SU-DHL-6 (cell line): Measurements from ENCODE around the gene GHR.

Experiments
- H2AFZ ChIP-seq: fragments of 200-600 bp; sonication (generic); 2 replicates; pipeline ENCODE4 v1.6.1; 2014; ENCODE audit warnings: low read depth, mild to moderate bottlenecking, moderate library complexity, mixed read lengths, antibody characterized with exemption, low read length; ENCODE audit not compliant: severe bottlenecking
- H3F3A ChIP-seq: fragments of 200-600 bp; shearing (Covaris generic); 2 replicates; pipeline ENCODE4 v1.6.0; 2016; ENCODE audit warnings: antibody characterized with exemption, mild to moderate bottlenecking; ENCODE audit not compliant: insufficient read depth
- H3K27ac ChIP-seq: fragments of 200-600 bp; sonication (generic); 2 replicates; pipeline ENCODE4 v1.5.1; 2016; ENCODE audit warnings: low read depth, mild to moderate bottlenecking, low read length, moderate library complexity, mixed read lengths
- H3K27me3 ChIP-seq: fragments of 200-600 bp; sonication (generic), shearing (Covaris generic); 2 replicates; pipeline ENCODE4 v1.6.0; 2014; ENCODE audit warnings: mild to moderate bottlenecking, low read length
- H3K36me3 ChIP-seq: fragments of 200-600 bp; sonication (generic); 2 replicates; pipeline ENCODE4 v1.6.1; 2014; ENCODE audit warnings: mild to moderate bottlenecking, low read length, mixed read lengths
- H3K4me2 ChIP-seq: fragments of 300-600, 200-600 bp; shearing (Covaris generic), sonication (generic); 2 replicates; pipeline ENCODE4 v1.6.0; 2014; ENCODE audit warnings: low read length, low read depth, mild to moderate bottlenecking; ENCODE audit not compliant: poor library complexity, severe bottlenecking
- H3K4me3 ChIP-seq: fragments of 200-600 bp; sonication (generic); 2 replicates; pipeline ENCODE4 v1.5.1; 2014; ENCODE audit warnings: antibody characterized with exemption, low read length, mild to moderate bottlenecking, mixed read lengths; ENCODE audit not compliant: insufficient read depth, poor library complexity, severe bottlenecking
- H3K79me2 ChIP-seq: fragments of 200-600 bp; sonication (generic); 2 replicates; pipeline ENCODE4 v1.6.1; 2014; ENCODE audit warnings: mild to moderate bottlenecking, low read length, moderate library complexity; ENCODE audit not compliant: insufficient read depth
- H3K9ac ChIP-seq: fragments of 200-600 bp; sonication (generic); 2 replicates; pipeline ENCODE4 v1.7.0; 2014; ENCODE audit warnings: mild to moderate bottlenecking, low read length
- H3K9me2 ChIP-seq: fragments of 200-600 bp; sonication (generic); replicated peaks from 2 replicates; pipeline ENCODE4 v1.6.1; 2014; ENCODE audit warnings: low read length; ENCODE audit not compliant: insufficient read depth
- H3K9me3 ChIP-seq: fragments of 200-600 bp; sonication (generic); 2 replicates; pipeline ENCODE4 v1.6.1; 2014; ENCODE audit warnings: low read length, mixed read lengths; ENCODE audit not compliant: insufficient read depth
- H4K20me1 ChIP-seq: fragments of 200-600 bp; sonication (generic); 2 replicates; pipeline ENCODE4 v1.6.1; 2014; ENCODE audit warnings: low read depth, mild to moderate bottlenecking, antibody characterized with exemption, low read length, moderate library complexity, mixed read lengths
- EZH2phosphoT487 ChIP-seq: fragments of 200-600 bp; sonication (generic), shearing (Covaris generic); conservative IDR thresholded peaks from 2 replicates; pipeline ENCODE4 v1.6.1; 2018; ENCODE audit warnings: mild to moderate bottlenecking, antibody characterized with exemption, low read length, moderate library complexity, mixed read lengths
- TF ChIP-seq, protein P1 (sequence below): fragments of 200-600 bp; sonication (generic); IDR thresholded peaks from one replicate; pipeline ENCODE4 v1.5.1; 2017; ENCODE audit warnings: antibody characterized with exemption, mild to moderate bottlenecking, low read length, moderate library complexity; ENCODE audit not compliant: insufficient read depth, poor library complexity, severe bottlenecking

Gene GHR

DNA sequence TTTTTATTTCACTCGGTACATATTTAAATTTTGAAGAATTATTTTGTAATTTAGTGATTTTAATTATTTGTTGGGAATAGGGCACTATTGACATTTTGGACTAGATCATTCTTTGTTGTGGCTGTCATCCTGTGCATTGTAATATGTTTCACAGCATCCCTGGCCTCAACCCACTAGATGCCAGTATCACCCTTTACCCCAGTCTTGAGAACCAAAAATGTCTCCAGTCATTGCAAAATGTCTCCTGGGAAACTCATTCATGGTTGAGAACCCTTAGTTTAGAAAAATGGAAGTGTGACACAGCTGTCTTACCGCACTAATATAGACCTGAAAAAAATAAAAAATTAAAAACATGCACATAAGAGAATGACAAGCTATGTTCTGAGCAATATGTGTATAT is 245.0 kb downstream of the GHR start:
- no peak overlapping the region for H3K4me3 ChIP-seq
- TF ChIP-seq, protein P1, sequence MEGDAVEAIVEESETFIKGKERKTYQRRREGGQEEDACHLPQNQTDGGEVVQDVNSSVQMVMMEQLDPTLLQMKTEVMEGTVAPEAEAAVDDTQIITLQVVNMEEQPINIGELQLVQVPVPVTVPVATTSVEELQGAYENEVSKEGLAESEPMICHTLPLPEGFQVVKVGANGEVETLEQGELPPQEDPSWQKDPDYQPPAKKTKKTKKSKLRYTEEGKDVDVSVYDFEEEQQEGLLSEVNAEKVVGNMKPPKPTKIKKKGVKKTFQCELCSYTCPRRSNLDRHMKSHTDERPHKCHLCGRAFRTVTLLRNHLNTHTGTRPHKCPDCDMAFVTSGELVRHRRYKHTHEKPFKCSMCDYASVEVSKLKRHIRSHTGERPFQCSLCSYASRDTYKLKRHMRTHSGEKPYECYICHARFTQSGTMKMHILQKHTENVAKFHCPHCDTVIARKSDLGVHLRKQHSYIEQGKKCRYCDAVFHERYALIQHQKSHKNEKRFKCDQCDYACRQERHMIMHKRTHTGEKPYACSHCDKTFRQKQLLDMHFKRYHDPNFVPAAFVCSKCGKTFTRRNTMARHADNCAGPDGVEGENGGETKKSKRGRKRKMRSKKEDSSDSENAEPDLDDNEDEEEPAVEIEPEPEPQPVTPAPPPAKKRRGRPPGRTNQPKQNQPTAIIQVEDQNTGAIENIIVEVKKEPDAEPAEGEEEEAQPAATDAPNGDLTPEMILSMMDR: no peak
- no peak for TF ChIP-seq EZH2phosphoT487
- H4K20me1 ChIP-seq: no peaks in the 10 kb centered on the region
- no peaks in the 10 kb centered on the region for H3K27me3 ChIP-seq
- H3K27ac ChIP-seq: no peak overlapping the region
- no peaks in the 10 kb centered on the region for H3K9me2 ChIP-seq
- H3K4me2 ChIP-seq: no peak overlapping the region
- H2AFZ ChIP-seq: no peak overlapping the region
- H3K9me3 ChIP-seq: no peaks in the 10 kb centered on the region
- no peak overlapping the region for H3K9ac ChIP-seq
- H3K79me2 ChIP-seq: no peaks in the 10 kb centered on the region
- H3F3A ChIP-seq: no peaks in the 10 kb centered on the region
- no peaks in the 10 kb centered on the region for H3K36me3 ChIP-seq

- Histone ChIP-seq H2AFZ (no peak overlapping the region), H3K4me3 (no peak overlapping the region), H4K20me1 (no peaks in the 10 kb centered on the region), H3K9me3 (no peaks in the 10 kb centered on the region), H3K9ac (no peak overlapping the region), H3F3A (no peaks in the 10 kb centered on the region), H3K79me2 (no peaks in the 10 kb centered on the region), H3K27me3 (no peaks in the 10 kb centered on the region), H3K9me2 (no peaks in the 10 kb centered on the region), H3K36me3 (no peaks in the 10 kb centered on the region), H3K27ac (no peak overlapping the region), H3K4me2 (no peak overlapping the region)
- no peak for TF ChIP-seq EZH2phosphoT487
- TF ChIP-seq, protein P1: no peak
Measured at GRCh38 chr5:42672925-42673324, 249.7 kb downstream of the GHR start.

DNA sequence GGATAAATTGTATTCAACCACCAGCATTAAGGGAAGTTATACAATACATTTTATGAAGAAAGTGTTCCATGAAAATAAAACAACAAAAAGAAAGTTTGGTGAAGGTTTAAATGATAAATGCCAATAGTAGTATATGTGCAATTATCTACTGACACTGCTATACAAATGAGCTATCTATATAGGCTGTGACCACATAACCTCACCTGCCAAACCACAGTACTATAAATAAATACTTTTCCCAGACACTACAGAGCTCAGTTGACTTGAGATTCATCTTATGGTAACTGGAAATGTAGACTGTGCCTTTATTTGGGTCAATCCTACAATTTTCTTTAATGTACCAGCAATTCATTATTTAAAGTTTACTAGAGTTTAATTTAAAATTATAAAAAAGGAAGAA is 252.4 kb downstream of the GHR start:
- H3F3A ChIP-seq: no peaks in the 10 kb centered on the region
- no peak overlapping the region for H3K4me2 ChIP-seq
- TF ChIP-seq, protein P1: no peak
- no peak overlapping the region for H3K4me3 ChIP-seq
- no peaks in the 10 kb centered on the region for H3K9me3 ChIP-seq
- H3K27ac ChIP-seq: no peak overlapping the region
- no peak overlapping the region for H2AFZ ChIP-seq
- no peaks in the 10 kb centered on the region for H3K9me2 ChIP-seq
- no peak overlapping the region for H3K9ac ChIP-seq
- no peaks in the 10 kb centered on the region for H3K27me3 ChIP-seq
- no peaks in the 10 kb centered on the region for H4K20me1 ChIP-seq
- H3K79me2 ChIP-seq: no peaks in the 10 kb centered on the region
- H3K36me3 ChIP-seq: no peaks in the 10 kb centered on the region

- H4K20me1 ChIP-seq: no peaks in the 10 kb centered on the region
- no peak for TF ChIP-seq EZH2phosphoT487
- TF ChIP-seq, protein P1: no peak
- H3K9me3 ChIP-seq: no peaks in the 10 kb centered on the region
- no peaks in the 10 kb centered on the region for H3K27me3 ChIP-seq
- H2AFZ ChIP-seq: no peak overlapping the region
- H3K9ac ChIP-seq: no peak overlapping the region
- no peak overlapping the region for H3K4me3 ChIP-seq
- no peak overlapping the region for H3K4me2 ChIP-seq
- no peaks in the 10 kb centered on the region for H3F3A ChIP-seq
- H3K79me2 ChIP-seq: no peaks in the 10 kb centered on the region
- no peak overlapping the region for H3K27ac ChIP-seq
- H3K9me2 ChIP-seq: no peaks in the 10 kb centered on the region
- no peaks in the 10 kb centered on the region for H3K36me3 ChIP-seq
Measured at GRCh38 chr5:42676362-42676761, 253.1 kb downstream of the GHR start.
